Uterus (tissue), 4 donors: Measurements from ENCODE around the gene CIB2. TPM values are rescaled to one million over a fixed set of nuclear protein-coding genes. Genes with fewer than 3 reads are reported as not detected.

Source experiments
- DNase-seq, 2 donors: peaks; one replicate each; pipeline ENCODE4 v3.0.0-alpha.2; 2019 to 2020
- H3K27ac ChIP-seq, 2 donors: fragments of 200-600 bp; sonication (generic); 1 replicate in 1 of 2; 2 replicates in 1 of 2; pipeline ENCODE4 v1.5.1; 2016 to 2018
- H3K27me3 ChIP-seq, 2 donors: fragments of 200-600 bp; sonication (generic); one replicate each; pipeline ENCODE4 v1.5.1; 2018 to 2019; ENCODE audit warnings: control low read depth in 1 of 2
- H3K36me3 ChIP-seq, 2 donors: fragments of 200-600 bp; sonication (generic); one replicate each; pipeline ENCODE4 v1.5.1; 2019; ENCODE audit warnings: control low read depth in 1 of 2
- H3K4me1 ChIP-seq, 2 donors: fragments of 200-600 bp; sonication (generic); one replicate each; pipeline ENCODE4 v1.5.1; 2018 to 2019; ENCODE audit warnings: control low read depth in 1 of 2
- H3K4me3 ChIP-seq, 2 donors: fragments of 200-600 bp; sonication (generic); 1 replicate in 1 of 2; 2 replicates in 1 of 2; pipeline ENCODE4 v1.5.1; 2018 to 2019; ENCODE audit warnings: mild to moderate bottlenecking in 1 of 2
- H3K9me3 ChIP-seq, 2 donors: fragments of 200-600 bp; sonication (generic); one replicate each; pipeline ENCODE4 v1.5.1; 2019; ENCODE audit warnings: control low read depth in 1 of 2
- POLR2A ChIP-seq, 2 donors: fragments of 450-650 bp; IDR thresholded peaks; one replicate each; pipeline ENCODE4 v1.6.1; 2016; ENCODE audit warnings: antibody characterized with exemption in 2 of 2, mild to moderate bottlenecking in 1 of 2, moderate library complexity in 1 of 2
- intact Hi-C: fragments of 100-400 bp; cut with DNase I; formaldehyde crosslinking; loops from one replicate; pipeline ENCODE4 v1.15.1; 2023; ENCODE audit warnings: low total_unique reads
- total RNA-seq, 4 donors: library from RNA; depleted of rRNA in 3 of 4; stranded (reverse); fragments of >200 nt in 3 of 4; gene quantifications; one replicate each; pipeline versions ENCODE4 v1.1.0 to v1.2.4, GENCODE V29; 2014 to 2023
- TF ChIP-seq, protein P1 (sequence below), 4 experiments: fragments of 200-600 bp in 2 of 4; fragments of 450-650 bp in 2 of 4; sonication (generic) in 2 of 4; IDR thresholded peaks; one replicate each; pipeline ENCODE4 v1.5.1; 2016 to 2019; ENCODE audit warnings: antibody characterized with exemption in 4 of 4, mild to moderate bottlenecking in 2 of 4, moderate library complexity in 1 of 4
- donor health status: DM: yes; HTN: yes; CAD: no.

The CIB2 gene
- total RNA-seq, 4 donors from 2014 or later: 4.4 to 11.3 (median 7.8) TPM

DNA sequence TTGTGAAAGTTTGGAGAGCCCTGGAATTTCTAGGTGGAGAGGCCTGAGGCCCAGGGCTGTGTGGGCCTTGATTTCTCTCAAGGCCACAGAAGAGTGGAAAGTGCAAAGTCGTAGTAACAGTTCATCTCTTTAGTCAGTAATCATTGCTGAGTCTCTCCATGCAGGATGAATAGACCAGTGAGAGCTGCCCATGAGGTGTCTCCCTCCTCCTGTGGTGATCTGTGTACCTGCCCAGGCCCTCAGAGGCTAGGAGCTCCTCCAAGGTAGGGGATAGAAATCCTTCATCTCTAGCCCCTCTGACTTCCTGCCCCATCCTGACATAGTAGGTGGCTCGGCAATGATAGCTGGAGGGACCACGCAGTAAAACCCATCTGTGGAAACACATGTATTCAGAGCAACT lies 11.1 kb upstream of the CIB2 start:
- intact Hi-C loops: no loop called here
- Histone ChIP-seq H3K9me3 (no peaks in the 10 kb centered on the region), H3K27ac (no peak overlapping the region), H3K36me3 (no peaks in the 10 kb centered on the region), H3K27me3 (no peaks in the 10 kb centered on the region), H3K4me3 (no peak overlapping the region), H3K4me1 (no peaks in the 10 kb centered on the region)
- DNase-seq: no peak
- no peak for TF ChIP-seq POLR2A (IDR thresholded peaks at IDR 0.05)
- TF ChIP-seq, protein P1, sequence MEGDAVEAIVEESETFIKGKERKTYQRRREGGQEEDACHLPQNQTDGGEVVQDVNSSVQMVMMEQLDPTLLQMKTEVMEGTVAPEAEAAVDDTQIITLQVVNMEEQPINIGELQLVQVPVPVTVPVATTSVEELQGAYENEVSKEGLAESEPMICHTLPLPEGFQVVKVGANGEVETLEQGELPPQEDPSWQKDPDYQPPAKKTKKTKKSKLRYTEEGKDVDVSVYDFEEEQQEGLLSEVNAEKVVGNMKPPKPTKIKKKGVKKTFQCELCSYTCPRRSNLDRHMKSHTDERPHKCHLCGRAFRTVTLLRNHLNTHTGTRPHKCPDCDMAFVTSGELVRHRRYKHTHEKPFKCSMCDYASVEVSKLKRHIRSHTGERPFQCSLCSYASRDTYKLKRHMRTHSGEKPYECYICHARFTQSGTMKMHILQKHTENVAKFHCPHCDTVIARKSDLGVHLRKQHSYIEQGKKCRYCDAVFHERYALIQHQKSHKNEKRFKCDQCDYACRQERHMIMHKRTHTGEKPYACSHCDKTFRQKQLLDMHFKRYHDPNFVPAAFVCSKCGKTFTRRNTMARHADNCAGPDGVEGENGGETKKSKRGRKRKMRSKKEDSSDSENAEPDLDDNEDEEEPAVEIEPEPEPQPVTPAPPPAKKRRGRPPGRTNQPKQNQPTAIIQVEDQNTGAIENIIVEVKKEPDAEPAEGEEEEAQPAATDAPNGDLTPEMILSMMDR (IDR thresholded peaks at IDR 0.05): no peak

DNA sequence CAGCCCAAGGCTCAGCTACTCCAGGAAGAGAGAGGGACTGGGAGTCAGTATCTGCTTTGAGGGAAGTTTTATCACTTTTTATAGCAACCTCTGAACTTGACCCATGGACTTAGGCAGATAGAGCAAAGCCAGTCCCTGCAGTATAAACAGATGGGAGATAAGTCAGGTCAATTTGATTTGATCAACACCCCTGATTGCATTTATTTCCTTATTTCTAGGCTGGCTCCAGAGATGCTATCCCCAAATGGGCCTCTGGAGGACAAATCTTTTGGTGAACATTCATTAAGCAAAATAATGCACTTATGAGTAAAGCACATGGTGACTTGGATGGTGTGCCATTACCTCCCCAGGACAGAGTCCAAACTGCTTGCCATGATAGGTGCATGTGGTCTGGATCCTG lies 9.0 kb upstream of the CIB2 start:
- H3K27ac ChIP-seq: no peak overlapping the region
- H3K4me1 ChIP-seq: no peaks in the 10 kb centered on the region
- intact Hi-C loops: no loop called here
- H3K27me3 ChIP-seq: no peaks in the 10 kb centered on the region
- no peaks in the 10 kb centered on the region for H3K36me3 ChIP-seq
- DNase-seq: no peak
- TF ChIP-seq, protein P1 (IDR thresholded peaks at IDR 0.05): no peak
- TF ChIP-seq POLR2A (IDR thresholded peaks at IDR 0.05): no peak
- H3K4me3 ChIP-seq: no peak overlapping the region
- H3K9me3 ChIP-seq: no peaks in the 10 kb centered on the region

DNA sequence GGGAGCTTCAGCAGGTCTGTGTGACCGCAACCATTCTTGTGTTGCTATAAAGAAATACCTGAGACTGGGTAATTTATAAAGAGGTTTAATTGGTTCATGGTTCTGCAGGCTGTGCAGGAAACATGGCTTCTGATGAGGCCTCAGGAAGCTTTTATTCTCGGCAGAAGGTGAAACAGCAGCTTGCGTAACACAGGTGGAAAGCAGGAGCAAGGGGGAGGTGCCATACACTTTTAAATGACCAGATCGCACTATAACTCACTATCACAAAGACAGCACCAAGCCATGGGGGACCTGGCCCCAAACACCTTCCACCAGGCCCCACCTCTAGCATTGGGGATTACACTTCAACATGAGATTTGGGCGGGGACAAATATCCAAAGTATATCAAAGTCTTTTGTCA lies 8.3 kb upstream of the CIB2 start:
- Histone ChIP-seq H3K36me3 (no peaks in the 10 kb centered on the region), H3K9me3 (no peaks in the 10 kb centered on the region), H3K27ac (no peak overlapping the region), H3K27me3 (no peaks in the 10 kb centered on the region), H3K4me1 (no peaks in the 10 kb centered on the region), H3K4me3 (no peak overlapping the region)
- intact Hi-C loops: no loop called here
- DNase-seq: no peak
- TF ChIP-seq, protein P1 (IDR thresholded peaks at IDR 0.05): no peak
- no peak for TF ChIP-seq POLR2A (IDR thresholded peaks at IDR 0.05)

DNA sequence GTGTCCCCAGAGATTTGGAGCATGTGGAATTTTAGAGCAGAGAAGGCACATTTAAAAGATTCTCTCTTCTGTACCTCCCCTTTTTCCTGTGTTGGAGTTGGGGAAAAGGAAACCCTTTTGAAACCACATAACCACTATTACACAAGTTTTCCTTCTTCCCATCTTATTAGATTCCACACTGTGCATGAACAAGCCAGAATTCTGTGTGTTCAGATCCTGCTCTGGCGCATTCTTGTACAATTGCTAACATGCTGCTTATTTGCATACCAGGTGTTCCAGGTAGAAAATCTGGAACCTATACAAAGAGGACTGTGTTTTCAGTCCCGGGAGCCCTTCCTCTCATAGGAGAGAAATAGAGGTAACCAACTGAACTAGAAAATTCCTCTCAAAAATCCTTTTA lies 2.6 kb upstream of the CIB2 start:
- H3K36me3 ChIP-seq: no peaks in the 10 kb centered on the region
- H3K9me3 ChIP-seq: no peaks in the 10 kb centered on the region
- TF ChIP-seq POLR2A (IDR thresholded peaks at IDR 0.05): no peak
- TF ChIP-seq, protein P1 (IDR thresholded peaks at IDR 0.05): no peak
- no peaks in the 10 kb centered on the region for H3K27me3 ChIP-seq
- H3K27ac ChIP-seq: no peak overlapping the region
- no peak for DNase-seq
- H3K4me1 ChIP-seq: no peaks in the 10 kb centered on the region
- no peak overlapping the region for H3K4me3 ChIP-seq
- intact Hi-C loops: no loop called here

DNA sequence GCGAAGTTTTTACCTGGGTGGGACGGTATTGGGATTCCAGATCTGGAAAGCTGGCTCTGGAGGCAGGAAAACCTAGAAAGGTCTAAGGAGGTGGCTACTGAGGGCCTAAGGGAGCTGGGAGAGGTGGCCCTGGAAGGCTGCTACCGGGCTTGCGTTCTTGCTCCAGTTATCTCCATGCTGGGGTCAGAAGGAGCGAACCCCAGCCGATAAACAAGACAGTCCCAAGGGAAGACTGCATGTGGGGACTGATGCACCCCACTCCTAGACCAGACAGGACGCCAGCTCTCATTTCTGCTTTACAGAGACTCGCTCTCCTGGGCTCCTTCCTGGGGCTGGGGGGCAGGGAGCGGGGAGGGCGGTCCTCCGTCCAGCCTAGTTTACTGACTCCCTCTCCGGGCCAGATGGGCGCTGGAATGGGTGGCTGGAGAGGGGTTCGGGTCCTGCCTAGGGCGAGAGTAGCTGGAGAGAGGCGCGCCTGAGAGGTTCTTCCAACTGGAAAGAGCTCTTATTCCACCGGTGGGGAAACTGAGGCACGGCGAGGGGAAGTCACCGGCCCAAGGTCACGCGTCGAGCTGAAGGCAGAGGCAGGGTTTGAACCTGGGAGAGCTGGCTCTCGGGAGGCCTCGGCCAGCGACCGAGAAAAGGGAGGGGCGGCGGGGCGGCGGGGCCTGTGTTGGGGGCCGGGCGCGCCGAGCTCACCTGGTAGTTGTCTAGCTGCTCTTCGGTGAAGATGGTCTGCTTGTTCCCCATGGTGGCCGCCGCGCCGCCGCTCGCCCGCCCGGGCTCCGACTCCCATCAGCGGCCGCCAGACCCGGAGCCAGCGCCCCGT lies 565 bp downstream of the CIB2 start:
- Histone ChIP-seq H3K27me3 (no peaks in the 10 kb centered on the region), H3K27ac (peak overlapping the region; percentile 89 to 96), H3K9me3 (no peaks in the 10 kb centered on the region), H3K36me3 (no peaks in the 10 kb centered on the region), H3K4me1 (no peaks in the 10 kb centered on the region), H3K4me3 (peak overlapping the region; percentile 72 to 82)
- DNase-seq: no peak
- TF ChIP-seq POLR2A (IDR thresholded peaks at IDR 0.05): no peak
- TF ChIP-seq, protein P1 (IDR thresholded peaks at IDR 0.05): no peak
- intact Hi-C loops: no loop called here
